Skeletal muscle satellite cell (primary cell): ENCODE data around the gene PLSCR3.

Experiments
- H3K27me3 ChIP-seq: 2 replicates; pipeline ENCODE4 v1.7.0; 2013; ENCODE audit warnings: low read length; ENCODE audit not compliant: control insufficient read depth, insufficient read depth
- H3K36me3 ChIP-seq: 2 replicates; pipeline ENCODE4 v1.7.0; 2013; ENCODE audit warnings: mild to moderate bottlenecking, control low read depth, low read length; ENCODE audit not compliant: insufficient read depth
- H3K4me1 ChIP-seq: 2 replicates; pipeline ENCODE4 v1.7.0; 2013; ENCODE audit warnings: low read length; ENCODE audit not compliant: control insufficient read depth, insufficient read depth
- H3K4me2 ChIP-seq: 2 replicates; pipeline ENCODE4 v1.7.0; 2013; ENCODE audit warnings: mild to moderate bottlenecking, low read length
- H3K4me3 ChIP-seq: 2 replicates; pipeline ENCODE4 v1.7.0; 2013; ENCODE audit warnings: low read length
- H3K9ac ChIP-seq: 2 replicates; pipeline ENCODE4 v1.7.0; 2013; ENCODE audit warnings: mild to moderate bottlenecking, low read depth, low read length, moderate library complexity
- H3K9me3 ChIP-seq: replicated peaks from 2 replicates; pipeline ENCODE4 v1.7.0; 2013; ENCODE audit warnings: mild to moderate bottlenecking, control low read depth, low read length

PLSCR3 gene

DNA sequence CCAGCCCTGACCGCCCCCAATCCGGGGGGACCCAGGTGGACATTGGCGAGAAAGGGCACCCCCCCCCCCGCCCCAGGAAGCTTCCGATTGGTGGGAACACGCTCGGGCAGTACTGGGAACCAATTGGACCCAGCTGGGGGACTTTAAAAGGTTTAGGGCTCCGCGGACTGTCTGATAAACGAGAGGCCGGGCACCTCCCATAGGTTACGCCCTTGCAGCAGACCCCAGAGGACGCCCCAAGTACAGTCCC is 9.3 kb upstream of the PLSCR3 start:
- Histone ChIP-seq H3K36me3 (no peaks in the 10 kb centered on the region), H3K9me3 (no peaks in the 10 kb centered on the region), H3K27me3 (no peaks in the 10 kb centered on the region), H3K4me3 (peak overlapping the region; percentile 89), H3K4me2 (peak overlapping the region; percentile 97), H3K4me1 (peaks cover 21% of the 10 kb centered on the region), H3K9ac (peak overlapping the region; percentile 76)

DNA sequence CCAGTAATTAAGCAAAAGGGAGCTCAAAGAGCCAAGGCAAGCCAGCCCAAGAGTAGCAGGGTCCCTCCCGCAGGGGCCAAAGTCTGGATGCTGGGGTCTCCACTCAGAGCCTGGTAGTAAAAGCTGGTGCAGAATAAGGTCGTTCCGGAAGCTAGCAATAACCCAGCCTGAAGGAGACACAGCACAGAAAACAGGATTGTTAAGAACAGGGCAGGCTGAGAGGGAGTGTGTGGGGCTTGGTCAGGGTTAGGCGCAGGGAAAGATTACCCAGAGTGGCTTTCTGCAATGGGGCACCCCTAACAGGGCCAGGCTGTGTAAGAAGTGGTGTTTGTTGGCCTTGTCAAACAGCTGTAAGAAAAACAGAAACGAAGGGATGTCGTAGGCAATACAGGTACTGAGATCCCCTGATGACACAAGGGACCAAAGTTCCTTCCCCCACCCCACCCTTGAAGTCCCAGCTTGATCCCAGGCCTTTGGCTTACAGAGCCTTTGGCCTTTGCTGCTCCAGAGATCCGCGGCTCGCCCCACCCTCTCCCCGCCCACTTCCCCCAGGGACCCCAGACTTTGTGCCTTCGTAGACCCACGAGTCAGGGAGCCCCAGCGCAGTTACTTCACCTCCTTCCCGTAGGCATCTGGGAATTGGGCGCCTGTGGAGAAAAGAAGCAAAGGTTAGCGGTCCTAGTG is 8.9 kb upstream of the PLSCR3 start:
- Histone ChIP-seq H3K9ac (peak overlapping the region; percentile 76), H3K4me1 (peaks cover 21% of the 10 kb centered on the region), H3K4me2 (peak overlapping the region; percentile 97), H3K36me3 (no peaks in the 10 kb centered on the region), H3K9me3 (no peaks in the 10 kb centered on the region), H3K4me3 (peak overlapping the region; percentile 89), H3K27me3 (no peaks in the 10 kb centered on the region)

DNA sequence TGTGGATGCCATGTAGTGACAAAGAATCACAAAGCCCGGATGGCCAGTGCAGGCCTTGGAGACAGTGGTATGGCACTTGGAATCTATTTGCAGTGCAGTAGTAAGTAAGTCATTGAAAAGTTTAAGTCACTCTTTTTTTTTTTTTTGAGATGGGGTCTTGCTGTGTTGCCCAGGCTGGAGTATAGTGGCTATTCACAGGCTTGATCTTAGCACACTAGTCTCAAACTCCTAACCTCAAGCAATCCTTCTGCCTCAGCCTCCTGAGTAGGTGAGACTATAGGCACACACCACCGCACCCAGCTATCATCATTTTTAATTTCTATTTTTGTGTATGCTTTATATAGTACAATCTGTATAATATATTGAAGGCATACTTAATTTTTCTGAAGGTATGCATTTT is 4.3 kb upstream of the PLSCR3 start:
- peaks cover 16% of the 10 kb centered on the region for H3K4me1 ChIP-seq
- no peak overlapping the region for H3K4me3 ChIP-seq
- no peaks in the 10 kb centered on the region for H3K27me3 ChIP-seq

DNA sequence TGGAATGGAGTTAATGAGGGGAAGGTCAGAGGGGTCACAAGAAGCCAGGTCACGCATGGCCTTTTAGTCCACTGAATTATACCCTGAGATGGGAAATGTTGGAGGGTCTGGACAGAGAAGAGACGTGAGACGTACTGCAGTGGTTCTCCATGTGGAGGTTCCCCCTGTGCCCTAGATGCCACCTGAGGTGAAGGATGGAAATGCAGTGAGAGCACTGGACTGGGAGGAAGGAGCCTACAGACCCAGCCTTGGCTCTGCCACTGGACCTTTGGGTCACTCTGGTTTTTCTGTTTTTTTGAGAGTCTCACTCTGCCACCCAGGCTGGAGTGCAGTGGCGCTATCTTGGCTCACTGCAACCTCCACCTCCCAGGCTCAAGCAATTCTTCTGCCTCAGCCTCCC is 1.8 kb upstream of the PLSCR3 start:
- Histone ChIP-seq H3K9me3 (no peaks in the 10 kb centered on the region), H3K4me1 (peaks cover 14% of the 10 kb centered on the region), H3K4me2 (no peak overlapping the region), H3K36me3 (peaks cover 16% of the 10 kb centered on the region), H3K27me3 (no peaks in the 10 kb centered on the region), H3K9ac (no peak overlapping the region), H3K4me3 (no peak overlapping the region)

More for the DNA sequence above, 4.3 kb upstream of the PLSCR3 start:
- Histone ChIP-seq H3K9me3 (no peaks in the 10 kb centered on the region), H3K36me3 (no peaks in the 10 kb centered on the region), H3K9ac (no peak overlapping the region), H3K4me2 (no peak overlapping the region)

DNA sequence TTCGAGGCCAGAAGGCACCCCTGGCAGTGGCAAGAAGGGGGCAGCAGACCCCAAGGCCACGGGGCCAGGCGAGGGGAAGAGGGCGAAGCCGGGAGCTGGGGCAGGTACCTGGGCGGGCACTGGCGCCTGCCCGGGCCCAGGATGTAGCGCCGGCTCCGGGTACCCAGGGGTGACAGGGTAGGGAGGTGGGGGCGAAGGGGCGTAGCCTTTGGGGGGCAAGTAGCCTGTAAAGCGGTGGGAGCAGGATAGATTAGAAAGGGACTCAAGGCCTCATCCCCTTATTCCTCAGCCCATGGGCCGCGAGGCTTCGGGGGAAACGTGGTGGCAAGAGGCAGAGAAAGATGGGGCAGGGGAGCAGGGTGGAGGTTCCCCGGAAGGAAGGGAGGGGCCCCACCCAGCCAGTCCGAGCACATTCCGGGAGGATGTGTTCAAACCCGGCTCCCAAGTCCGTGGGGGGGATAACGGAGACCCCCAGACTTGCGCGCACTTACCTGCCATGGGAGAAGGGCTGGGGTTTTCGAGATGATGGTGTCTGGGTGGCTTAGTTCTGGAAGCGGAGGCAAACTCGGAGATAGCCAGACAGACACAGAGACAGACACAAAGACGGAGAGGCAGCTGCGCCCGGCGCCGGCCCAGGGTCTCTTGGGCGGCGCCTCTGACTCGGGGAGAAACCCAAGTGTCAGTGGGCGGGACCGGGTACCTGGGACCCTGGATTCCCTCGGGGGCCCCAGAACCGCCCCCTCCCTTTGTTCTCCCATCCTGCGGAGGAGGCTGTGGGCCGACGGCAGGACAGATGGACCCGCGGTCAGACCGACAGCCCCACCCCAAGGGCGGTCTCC is 493 bp downstream of the PLSCR3 start:
- Histone ChIP-seq H3K27me3 (no peaks in the 10 kb centered on the region), H3K4me3 (peak overlapping the region; percentile 76), H3K4me2 (peak overlapping the region; percentile 95), H3K9ac (peak overlapping the region; percentile 86), H3K9me3 (no peaks in the 10 kb centered on the region), H3K36me3 (peaks cover 39% of the 10 kb centered on the region), H3K4me1 (peaks cover 10% of the 10 kb centered on the region)

DNA sequence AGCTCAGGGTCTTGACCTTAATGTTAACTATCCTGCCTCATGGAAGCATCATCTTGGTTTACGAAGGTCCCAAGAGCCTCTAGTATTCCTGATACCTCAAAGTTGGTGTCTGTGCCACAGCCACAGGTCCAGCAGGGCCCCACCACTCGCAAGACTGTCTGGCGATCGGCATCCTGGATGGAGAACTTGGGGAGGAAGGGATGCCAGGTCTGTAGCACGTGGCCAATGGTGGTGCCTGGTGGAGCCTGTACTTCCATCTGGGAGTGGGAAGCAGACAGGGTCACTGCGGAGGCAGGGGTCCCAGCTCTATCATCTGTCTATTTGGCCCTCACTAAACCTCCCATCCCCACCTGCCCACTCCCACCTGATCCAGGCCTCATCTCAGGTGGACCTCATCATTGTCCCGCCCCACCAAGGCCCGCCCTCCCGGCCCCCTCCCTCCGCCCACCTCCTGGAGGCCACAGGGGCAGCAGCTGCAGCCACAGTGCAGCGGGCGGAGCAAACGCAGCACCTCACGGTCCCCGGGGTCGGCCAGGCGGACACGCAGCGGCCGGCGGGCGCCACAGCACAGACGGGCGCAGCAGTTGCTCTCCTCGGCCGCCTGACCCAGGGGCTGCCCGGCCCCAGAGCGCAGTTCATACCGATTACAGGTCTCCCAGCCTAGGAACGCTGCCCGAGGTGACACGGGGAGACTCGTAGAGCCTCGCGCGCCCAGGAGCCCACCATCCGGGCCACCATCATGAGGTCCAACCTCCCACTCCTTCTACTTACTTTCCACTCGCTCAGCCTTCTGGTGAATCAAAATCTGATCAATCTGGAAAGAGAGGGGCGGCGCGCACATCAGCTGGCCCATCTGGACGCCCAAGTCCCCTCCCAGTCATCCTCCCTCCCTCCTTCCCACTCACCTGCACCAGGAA is 1.4 kb downstream of the PLSCR3 start:
- Histone ChIP-seq H3K9ac (peak overlapping the region; percentile 86), H3K4me3 (peak overlapping the region; percentile 76), H3K27me3 (no peaks in the 10 kb centered on the region), H3K4me1 (peaks cover 10% of the 10 kb centered on the region), H3K36me3 (peaks cover 48% of the 10 kb centered on the region), H3K9me3 (no peaks in the 10 kb centered on the region), H3K4me2 (peak overlapping the region; percentile 95)

DNA sequence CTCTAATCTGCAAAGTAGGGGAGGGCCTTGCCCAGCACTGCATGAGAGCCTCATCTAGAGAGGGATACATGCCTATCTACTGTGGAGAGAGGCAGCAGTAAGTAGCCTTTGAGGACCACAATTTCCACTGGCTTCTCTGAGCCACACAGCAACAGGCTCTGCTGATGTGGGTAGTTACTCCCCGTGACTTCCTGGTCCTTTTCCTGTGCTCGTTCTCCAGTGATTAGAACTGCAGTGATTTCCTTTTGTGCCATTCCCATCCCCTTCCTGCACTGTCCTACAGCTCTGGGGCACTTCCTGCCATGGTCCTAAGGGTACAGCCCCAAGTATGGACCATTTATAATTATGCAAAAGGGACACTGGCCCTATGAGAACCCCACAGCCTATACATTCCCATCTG is 3.0 kb downstream of the PLSCR3 start:
- peaks cover 50% of the 10 kb centered on the region for H3K36me3 ChIP-seq
- H3K4me3 ChIP-seq = no peak overlapping the region
- H3K4me1 ChIP-seq = peaks cover 10% of the 10 kb centered on the region
- H3K9ac ChIP-seq = no peak overlapping the region
- H3K9me3 ChIP-seq = no peaks in the 10 kb centered on the region
- no peak overlapping the region for H3K4me2 ChIP-seq
- no peaks in the 10 kb centered on the region for H3K27me3 ChIP-seq

DNA sequence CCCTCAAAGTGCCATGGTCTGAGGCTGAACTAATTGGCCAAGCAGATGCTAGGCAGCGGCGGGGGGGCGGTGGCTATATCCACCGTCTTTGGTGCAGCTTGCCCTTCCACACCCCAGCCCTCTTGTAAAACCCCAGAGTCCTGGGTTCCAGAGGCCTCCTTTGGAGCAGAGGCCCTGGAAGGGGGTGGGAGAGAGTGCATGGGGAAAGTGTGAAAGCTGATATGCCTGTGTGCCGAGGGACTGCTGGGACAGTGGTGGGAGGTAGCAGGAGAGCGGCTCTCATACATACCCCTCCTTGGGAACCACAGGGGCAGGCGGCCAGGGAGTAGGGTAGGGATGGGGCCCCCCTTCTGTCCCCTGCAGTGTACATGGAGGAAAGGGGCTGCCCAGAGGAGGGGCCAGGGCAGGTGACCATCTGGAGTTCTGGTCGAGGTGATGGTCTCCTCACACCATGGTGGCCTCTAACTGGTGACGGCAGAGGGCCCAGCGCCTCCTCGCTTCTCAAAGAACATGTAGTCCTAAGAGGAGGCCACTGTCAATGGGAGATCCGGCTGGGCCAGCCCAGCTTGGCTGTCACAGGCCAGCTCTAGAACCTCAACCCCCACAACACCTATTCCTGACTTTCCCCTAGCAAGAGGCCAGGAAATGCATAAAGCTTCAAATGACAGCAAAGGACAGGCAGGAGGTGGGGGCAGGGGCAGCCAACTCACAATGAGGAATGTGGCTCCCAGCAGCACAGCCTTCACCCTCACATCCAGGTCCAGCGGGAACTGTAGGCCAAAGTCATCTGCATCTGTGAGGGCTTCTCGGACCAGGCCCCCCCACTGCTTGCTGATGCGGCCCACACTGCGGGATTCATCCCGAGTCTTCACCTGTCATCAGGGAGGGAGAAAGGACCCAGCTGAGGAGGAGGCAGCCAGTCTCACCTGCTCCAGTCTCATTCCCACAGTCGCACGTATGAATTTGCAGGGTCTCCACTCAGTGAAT is 4.1 kb downstream of the PLSCR3 start:
- H3K36me3 ChIP-seq = peaks cover 50% of the 10 kb centered on the region
- H3K9ac ChIP-seq = no peak overlapping the region
- H3K4me1 ChIP-seq = peaks cover 10% of the 10 kb centered on the region
- no peak overlapping the region for H3K4me2 ChIP-seq
- H3K4me3 ChIP-seq = no peak overlapping the region
- no peaks in the 10 kb centered on the region for H3K9me3 ChIP-seq
- no peaks in the 10 kb centered on the region for H3K27me3 ChIP-seq

DNA sequence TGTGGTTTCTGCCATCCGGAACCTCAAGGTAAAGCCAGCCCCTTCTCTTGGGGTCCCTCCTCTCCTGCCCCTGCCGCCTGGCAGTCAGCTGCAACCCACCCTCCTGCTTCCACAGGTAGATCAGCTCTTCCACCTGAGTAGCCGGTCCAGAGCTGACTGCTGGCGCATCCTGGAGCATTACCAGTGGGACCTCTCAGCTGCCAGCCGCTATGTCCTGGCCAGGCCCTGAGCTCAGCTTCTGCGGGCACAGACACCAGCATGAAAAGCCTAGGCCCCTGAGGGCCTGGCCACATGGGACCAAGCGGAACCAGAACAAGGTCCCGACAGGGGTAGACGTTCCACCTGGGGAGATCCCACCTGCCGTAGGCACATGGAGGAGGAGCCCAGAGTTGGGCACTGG is 5.5 kb downstream of the PLSCR3 start:
- no peaks in the 10 kb centered on the region for H3K9me3 ChIP-seq
- H3K4me2 ChIP-seq = no peak overlapping the region
- peaks cover 2% of the 10 kb centered on the region for H3K27me3 ChIP-seq
- no peak overlapping the region for H3K4me3 ChIP-seq
- H3K9ac ChIP-seq = no peak overlapping the region
- peaks cover 50% of the 10 kb centered on the region for H3K36me3 ChIP-seq
- H3K4me1 ChIP-seq = peaks cover 12% of the 10 kb centered on the region

DNA sequence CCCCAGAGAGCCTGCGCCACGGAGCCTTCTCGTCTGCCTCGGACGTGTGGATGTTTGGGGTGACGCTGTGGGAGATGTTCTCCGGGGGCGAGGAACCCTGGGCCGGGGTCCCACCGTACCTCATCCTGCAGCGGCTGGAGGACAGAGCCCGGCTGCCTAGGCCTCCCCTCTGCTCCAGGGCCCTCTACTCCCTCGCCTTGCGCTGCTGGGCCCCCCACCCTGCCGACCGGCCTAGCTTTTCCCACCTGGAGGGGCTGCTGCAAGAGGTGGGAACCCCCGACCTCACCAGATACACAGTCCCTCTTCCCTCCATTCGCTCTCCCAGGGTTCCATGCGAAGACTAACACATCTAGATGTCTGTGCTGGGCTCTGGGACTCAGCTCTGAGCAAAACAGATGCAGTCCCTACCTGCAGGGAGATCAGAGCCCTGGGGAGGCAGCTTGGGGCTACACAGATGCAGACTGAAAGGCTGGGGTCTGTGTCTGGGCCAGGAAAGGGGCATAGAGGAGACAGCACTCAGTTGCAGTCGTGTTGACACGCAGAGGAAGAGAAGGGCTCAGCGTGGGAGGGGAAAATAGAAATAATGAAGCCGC is 9.7 kb downstream of the PLSCR3 start:
- H3K9me3 ChIP-seq = peaks cover 2% of the 10 kb centered on the region
- peaks cover 41% of the 10 kb centered on the region for H3K27me3 ChIP-seq
- H3K4me3 ChIP-seq = peak overlapping the region; percentile 63
- H3K9ac ChIP-seq = no peak overlapping the region
- peaks cover 19% of the 10 kb centered on the region for H3K36me3 ChIP-seq
- H3K4me2 ChIP-seq = peak overlapping the region; percentile 87
- peaks cover 12% of the 10 kb centered on the region for H3K4me1 ChIP-seq
